Osteocyte (in vitro differentiated cells): ENCODE data around the gene PXDC1. TPM values are rescaled to one million over a fixed set of nuclear protein-coding genes. Genes with fewer than 3 reads are reported as not detected.

Experiments used
- DNase-seq: peaks from one replicate; pipeline ENCODE4 v3.0.0; 2021; ENCODE audit warnings: mixed read lengths; ENCODE audit not compliant: unreplicated experiment; ENCODE audit errors: extremely low spot score
- H3K27ac Mint-ChIP-seq: one replicate; pipeline ENCODE4 v1.8.0; 2021; ENCODE audit warnings: mild to moderate bottlenecking, mixed read lengths; ENCODE audit not compliant: unreplicated experiment
- H3K27me3 Mint-ChIP-seq: one replicate; pipeline ENCODE4 v1.8.0; 2021; ENCODE audit warnings: mixed read lengths; ENCODE audit not compliant: unreplicated experiment
- H3K36me3 Mint-ChIP-seq: one replicate; pipeline ENCODE4 v1.8.0; 2021; ENCODE audit warnings: mixed read lengths; ENCODE audit not compliant: unreplicated experiment
- H3K4me1 Mint-ChIP-seq: one replicate; pipeline ENCODE4 v1.8.0; 2021; ENCODE audit warnings: mixed read lengths; ENCODE audit not compliant: unreplicated experiment
- H3K4me3 Mint-ChIP-seq: one replicate; pipeline ENCODE4 v1.8.0; 2021; ENCODE audit warnings: mild to moderate bottlenecking, moderate library complexity, mixed read lengths; ENCODE audit not compliant: unreplicated experiment
- H3K9me3 Mint-ChIP-seq: one replicate; pipeline ENCODE4 v1.8.0; 2021; ENCODE audit warnings: mixed read lengths; ENCODE audit not compliant: unreplicated experiment
- CTCF ChIP-seq: fragments of 200-600 bp; sonication (generic); IDR thresholded peaks from 2 replicates; pipeline ENCODE4 v1.5.0; 2021; ENCODE audit warnings: antibody characterized with exemption, mild to moderate bottlenecking, moderate library complexity
- total RNA-seq: library from RNA; stranded (reverse); gene quantifications from 2 replicates; pipeline ENCODE4 v1.2.1, GENCODE V29; 2021

Gene PXDC1
- total RNA-seq, 1 donor from 2014 or later = 129 TPM

- no peak for TF ChIP-seq CTCF
- H3K36me3 Mint-ChIP-seq = no peaks in the 10 kb centered on the region
Observed at GRCh38 chr6:3781504-3781903, 30.0 kb upstream of the PXDC1 start.

GRCh38 chr6:3779574-3779849, 28.0 kb upstream of the PXDC1 start:
- H3K27me3 Mint-ChIP-seq = no peaks in the 10 kb centered on the region

More at GRCh38 chr6:3781504-3781903, 30.0 kb upstream of the PXDC1 start:
- H3K4me3 Mint-ChIP-seq = no peak overlapping the region
- no peaks in the 10 kb centered on the region for H3K27me3 Mint-ChIP-seq
- peaks cover 49% of the 10 kb centered on the region for H3K4me1 Mint-ChIP-seq
- no peak for DNase-seq
- no peak overlapping the region for H3K27ac Mint-ChIP-seq
- H3K9me3 Mint-ChIP-seq = no peaks in the 10 kb centered on the region

GRCh38 chr6:3778701-3779573, 27.4 kb upstream of the PXDC1 start:
- H3K27me3 Mint-ChIP-seq = no peaks in the 10 kb centered on the region
- no peak for DNase-seq
- H3K36me3 Mint-ChIP-seq = no peaks in the 10 kb centered on the region
- H3K4me1 Mint-ChIP-seq = peaks cover 32% of the 10 kb centered on the region
- H3K27ac Mint-ChIP-seq = no peak overlapping the region
- no peak for TF ChIP-seq CTCF
- no peaks in the 10 kb centered on the region for H3K9me3 Mint-ChIP-seq
- no peak overlapping the region for H3K4me3 Mint-ChIP-seq

More at GRCh38 chr6:3779574-3779849, 28.0 kb upstream of the PXDC1 start:
- H3K4me3 Mint-ChIP-seq = no peak overlapping the region
- H3K27ac Mint-ChIP-seq = no peak overlapping the region
- no peaks in the 10 kb centered on the region for H3K36me3 Mint-ChIP-seq
- H3K9me3 Mint-ChIP-seq = no peaks in the 10 kb centered on the region
- peaks cover 32% of the 10 kb centered on the region for H3K4me1 Mint-ChIP-seq
- no peak for TF ChIP-seq CTCF
- no peak for DNase-seq

GRCh38 chr6:3777730-3778461, 26.4 kb upstream of the PXDC1 start:
- no peak overlapping the region for H3K4me3 Mint-ChIP-seq
- H3K36me3 Mint-ChIP-seq = no peaks in the 10 kb centered on the region
- DNase-seq = no peak
- no peaks in the 10 kb centered on the region for H3K27me3 Mint-ChIP-seq
- TF ChIP-seq CTCF = no peak
- H3K27ac Mint-ChIP-seq = no peak overlapping the region
- H3K4me1 Mint-ChIP-seq = peaks cover 25% of the 10 kb centered on the region
- H3K9me3 Mint-ChIP-seq = no peaks in the 10 kb centered on the region

- no peak for TF ChIP-seq CTCF
- no peak overlapping the region for H3K27ac Mint-ChIP-seq
- no peaks in the 10 kb centered on the region for H3K9me3 Mint-ChIP-seq
- peaks cover 23% of the 10 kb centered on the region for H3K4me1 Mint-ChIP-seq
- no peak overlapping the region for H3K4me3 Mint-ChIP-seq
- H3K27me3 Mint-ChIP-seq = no peaks in the 10 kb centered on the region
- no peaks in the 10 kb centered on the region for H3K36me3 Mint-ChIP-seq
- no peak for DNase-seq
Observed at GRCh38 chr6:3776881-3777507, 25.5 kb upstream of the PXDC1 start.
